Chondrocyte (in vitro differentiated cells): ENCODE measurements around the gene HPS4. TPM values are rescaled to one million over a fixed set of nuclear protein-coding genes. Genes with fewer than 3 reads are reported as not detected.

Source experiments
- DNase-seq: peaks from one replicate; pipeline ENCODE4 v3.0.0; 2021; ENCODE audit warnings: mixed read lengths, low spot score
- H3K27ac Mint-ChIP-seq: one replicate; pipeline ENCODE4 v1.8.0; 2021; ENCODE audit warnings: mild to moderate bottlenecking, moderate library complexity, mixed read lengths; ENCODE audit not compliant: unreplicated experiment
- H3K27me3 Mint-ChIP-seq: 2 replicates; pipeline ENCODE4 v1.8.0; 2021; ENCODE audit warnings: low read depth, mixed read lengths
- H3K36me3 Mint-ChIP-seq: 2 replicates; pipeline ENCODE4 v1.8.0; 2021; ENCODE audit warnings: low read depth, mixed read lengths
- H3K4me1 Mint-ChIP-seq: 2 replicates; pipeline ENCODE4 v1.8.0; 2021; ENCODE audit warnings: low read depth, mild to moderate bottlenecking, mixed read lengths
- H3K4me3 Mint-ChIP-seq: one replicate; pipeline ENCODE4 v1.8.0; 2021; ENCODE audit warnings: mild to moderate bottlenecking, moderate library complexity, mixed read lengths; ENCODE audit not compliant: unreplicated experiment
- H3K9me3 Mint-ChIP-seq: 2 replicates; pipeline ENCODE4 v1.8.0; 2021; ENCODE audit warnings: low read depth, mixed read lengths
- CTCF ChIP-seq: fragments of 200-600 bp; sonication (generic); IDR thresholded peaks from 2 replicates; pipeline ENCODE4 v1.5.0; 2021; ENCODE audit warnings: antibody characterized with exemption, mild to moderate bottlenecking, moderate library complexity
- total RNA-seq: library from RNA; stranded (reverse); gene quantifications from 3 replicates; pipeline ENCODE4 v1.2.1, GENCODE V29; 2021

HPS4 gene
- total RNA-seq, 1 donor from 2014 or later, result 28.2 TPM

GRCh38 chr22:26453812-26454500, 29.6 kb downstream of the HPS4 start:
- no peak for DNase-seq
- Mint-ChIP-seq H3K4me3 (no peak overlapping the region), H3K27me3 (no peaks in the 10 kb centered on the region), H3K36me3 (peaks cover 23% of the 10 kb centered on the region), H3K9me3 (no peaks in the 10 kb centered on the region), H3K4me1 (no peaks in the 10 kb centered on the region), H3K27ac (no peak overlapping the region)
- TF ChIP-seq CTCF, result no peak

GRCh38 chr22:26453216-26453615, 30.4 kb downstream of the HPS4 start:
- Mint-ChIP-seq H3K27ac (no peak overlapping the region), H3K4me3 (no peak overlapping the region), H3K36me3 (peaks cover 21% of the 10 kb centered on the region), H3K4me1 (no peaks in the 10 kb centered on the region), H3K9me3 (no peaks in the 10 kb centered on the region), H3K27me3 (no peaks in the 10 kb centered on the region)
- DNase-seq, result no peak
- no peak for TF ChIP-seq CTCF

- Mint-ChIP-seq H3K4me1 (no peaks in the 10 kb centered on the region), H3K4me3 (no peak overlapping the region), H3K9me3 (no peaks in the 10 kb centered on the region), H3K27ac (no peak overlapping the region), H3K36me3 (peaks cover 17% of the 10 kb centered on the region), H3K27me3 (no peaks in the 10 kb centered on the region)
- DNase-seq, result no peak
- no peak for TF ChIP-seq CTCF
Measured at GRCh38 chr22:26452236-26453016, 31.2 kb downstream of the HPS4 start.

- H3K4me3 Mint-ChIP-seq, result no peak overlapping the region
- no peaks in the 10 kb centered on the region for H3K4me1 Mint-ChIP-seq
- no peak for DNase-seq
- H3K27me3 Mint-ChIP-seq, result no peaks in the 10 kb centered on the region
- no peaks in the 10 kb centered on the region for H3K9me3 Mint-ChIP-seq
- TF ChIP-seq CTCF, result no peak
- H3K27ac Mint-ChIP-seq, result no peak overlapping the region
- H3K36me3 Mint-ChIP-seq, result peaks cover 13% of the 10 kb centered on the region
Measured at GRCh38 chr22:26450453-26451185, 33.0 kb downstream of the HPS4 start.

- DNase-seq, result no peak
- TF ChIP-seq CTCF, result no peak
- peak overlapping the region; percentile 43 for H3K27ac Mint-ChIP-seq
- no peaks in the 10 kb centered on the region for H3K27me3 Mint-ChIP-seq
- peaks cover 13% of the 10 kb centered on the region for H3K36me3 Mint-ChIP-seq
- H3K9me3 Mint-ChIP-seq, result no peaks in the 10 kb centered on the region
- no peak overlapping the region for H3K4me3 Mint-ChIP-seq
- no peaks in the 10 kb centered on the region for H3K4me1 Mint-ChIP-seq
Measured at GRCh38 chr22:26448941-26449340, 34.6 kb downstream of the HPS4 start.
